GM18868 (cell line): ENCODE results near the gene HIVEP1.

Source experiments
- ATAC-seq: cut with Tn5 transposase; IDR thresholded peaks from one replicate; pipeline ENCODE4 v1.9.1; 2021; ENCODE audit warnings: mild to moderate bottlenecking, moderate library complexity; ENCODE audit not compliant: unreplicated experiment

Gene HIVEP1

GRCh38 chr6:12017263-12017662, 5.2 kb downstream of the HIVEP1 start:
- ATAC-seq: no peak

- ATAC-seq: no peak
These were observed 5.8 kb downstream of the HIVEP1 start for GRCh38 chr6:12017876-12018401.

- ATAC-seq: no peak
These were observed 8.2 kb downstream of the HIVEP1 start for GRCh38 chr6:12020187-12020791.

- ATAC-seq: no peak
These were observed 10.4 kb downstream of the HIVEP1 start for GRCh38 chr6:12022481-12022880.

- no peak for ATAC-seq
These were observed 10.9 kb downstream of the HIVEP1 start for GRCh38 chr6:12022953-12023388.

- ATAC-seq: no peak
These were observed 12.1 kb downstream of the HIVEP1 start for GRCh38 chr6:12024216-12024615.

- no peak for ATAC-seq
These were observed 12.8 kb downstream of the HIVEP1 start for GRCh38 chr6:12024699-12025434.

GRCh38 chr6:12026120-12026519, 14.0 kb downstream of the HIVEP1 start:
- ATAC-seq: no peak

GRCh38 chr6:12026833-12027232, 14.7 kb downstream of the HIVEP1 start:
- ATAC-seq: no peak

- ATAC-seq: no peak
These were observed 16.1 kb downstream of the HIVEP1 start for GRCh38 chr6:12028213-12028612.

GRCh38 chr6:12029979-12030737, 18.0 kb downstream of the HIVEP1 start:
- ATAC-seq: no peak

GRCh38 chr6:12030993-12031550, 19.0 kb downstream of the HIVEP1 start:
- ATAC-seq: no peak

- no peak for ATAC-seq
These were observed 20.9 kb downstream of the HIVEP1 start for GRCh38 chr6:12032783-12033573.

GRCh38 chr6:12033770-12034169, 21.7 kb downstream of the HIVEP1 start:
- no peak for ATAC-seq

GRCh38 chr6:12034349-12034748, 22.2 kb downstream of the HIVEP1 start:
- ATAC-seq: no peak

GRCh38 chr6:12034837-12035236, 22.7 kb downstream of the HIVEP1 start:
- no peak for ATAC-seq

- ATAC-seq: no peak
These were observed 24.7 kb downstream of the HIVEP1 start for GRCh38 chr6:12036766-12037165.

- no peak for ATAC-seq
These were observed 25.7 kb downstream of the HIVEP1 start for GRCh38 chr6:12037798-12038197.

GRCh38 chr6:12039540-12040459, 27.7 kb downstream of the HIVEP1 start:
- ATAC-seq: no peak
